HG03469 (cell line): ENCODE data around the gene PCDHGB7.
A peak's percentile ranks its signal among the peaks of the same experiment; 100 is the strongest.
"Not testable (repeated sequence)": the region's sequence is repeated elsewhere in the genome, so short reads cannot be mapped to it uniquely, and the experiment has no call there.

ENCODE experiments used
- ATAC-seq: cut with Tn5 transposase; IDR thresholded peaks from one replicate; pipeline ENCODE4 v1.9.1; 2021; ENCODE audit warnings: mild to moderate bottlenecking, moderate library complexity, moderate number of reproducible peaks; ENCODE audit not compliant: unreplicated experiment

The PCDHGB7 gene

GRCh38 chr5:141394401-141395187 is 22.9 kb upstream of the PCDHGB7 start:
- not testable (repeated sequence) for ATAC-seq

- not testable (repeated sequence) for ATAC-seq
These were observed 19.5 kb upstream of the PCDHGB7 start, which contains the start of gene PCDHGB5 for GRCh38 chr5:141397756-141398551. Gene PCDHGB5 (plus strand): TSS chr5:141397947. CDS start chr5:141398128, 181 bp downstream.

GRCh38 chr5:141398608-141399007 is 18.9 kb upstream of the PCDHGB7 start:
- no peak for ATAC-seq

DNA sequence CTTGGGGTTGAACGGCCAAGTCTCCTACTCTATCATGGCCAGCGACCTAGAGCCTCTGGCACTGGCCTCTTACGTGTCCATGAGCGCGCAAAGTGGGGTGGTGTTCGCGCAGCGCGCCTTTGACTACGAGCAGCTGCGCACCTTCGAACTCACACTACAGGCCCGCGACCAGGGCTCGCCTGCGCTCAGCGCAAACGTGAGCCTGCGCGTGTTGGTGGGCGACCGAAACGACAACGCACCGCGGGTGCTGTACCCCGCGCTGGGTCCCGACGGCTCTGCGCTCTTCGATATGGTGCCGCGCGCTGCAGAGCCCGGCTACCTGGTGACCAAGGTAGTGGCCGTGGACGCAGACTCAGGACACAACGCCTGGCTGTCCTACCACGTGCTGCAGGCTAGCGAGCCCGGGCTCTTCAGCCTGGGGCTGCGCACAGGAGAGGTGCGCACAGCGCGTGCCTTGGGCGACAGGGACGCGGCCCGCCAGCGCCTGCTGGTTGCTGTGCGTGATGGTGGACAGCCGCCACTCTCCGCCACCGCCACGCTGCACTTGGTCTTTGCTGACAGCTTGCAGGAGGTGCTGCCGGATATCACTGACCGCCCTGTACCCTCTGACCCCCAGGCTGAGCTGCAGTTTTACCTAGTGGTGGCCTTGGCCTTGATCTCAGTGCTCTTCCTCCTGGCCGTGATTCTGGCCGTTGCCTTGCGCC is 17.8 kb upstream of the PCDHGB7 start:
- no peak for ATAC-seq

- no peak for ATAC-seq
These were observed 14.8 kb upstream of the PCDHGB7 start, which contains the start of gene PCDHGA9 for GRCh38 chr5:141402553-141403243. Gene PCDHGA9 (plus strand): TSS chr5:141402778. CDS start chr5:141402953, 175 bp downstream.

GRCh38 chr5:141403387-141403786 is 14.1 kb upstream of the PCDHGB7 start:
- no peak for ATAC-seq

DNA sequence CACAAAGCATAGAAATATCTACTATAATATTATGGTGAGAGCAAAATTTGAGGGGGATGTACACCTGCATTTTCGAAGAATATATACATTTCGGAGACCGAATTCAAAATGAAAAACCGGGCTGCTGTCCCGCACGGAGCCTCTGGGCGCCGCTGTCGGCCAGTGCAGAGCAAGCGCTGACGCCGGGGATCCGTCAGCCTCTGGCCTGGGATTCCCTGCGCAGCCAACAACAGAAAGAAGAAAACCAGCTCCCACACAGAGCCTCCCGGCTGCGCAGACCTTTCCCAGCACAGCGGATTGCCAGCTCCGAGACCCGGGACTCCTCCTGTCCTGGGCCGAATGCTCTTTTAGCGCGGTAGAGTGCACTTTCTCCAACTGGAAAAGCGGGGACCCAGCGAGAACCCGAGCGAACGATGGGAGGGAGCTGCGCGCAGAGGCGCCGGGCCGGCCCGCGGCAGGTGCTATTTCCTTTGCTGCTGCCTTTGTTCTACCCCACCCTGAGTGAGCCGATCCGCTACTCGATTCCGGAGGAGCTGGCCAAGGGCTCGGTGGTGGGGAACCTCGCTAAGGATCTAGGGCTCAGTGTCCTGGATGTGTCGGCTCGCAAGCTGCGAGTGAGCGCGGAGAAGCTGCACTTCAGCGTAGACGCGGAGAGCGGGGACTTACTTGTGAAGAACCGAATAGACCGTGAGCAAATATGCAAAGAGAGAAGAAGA is 9.5 kb upstream of the PCDHGB7 start, which contains the start of gene PCDHGB6:
Gene PCDHGB6 (plus strand): TSS at position 232 of the 716 bp plus-strand sequence. CDS start 182 bp downstream, at position 414.
- ATAC-seq = not testable (repeated sequence)

GRCh38 chr5:141409598-141410306 is 7.7 kb upstream of the PCDHGB7 start:
- no peak for ATAC-seq

GRCh38 chr5:141411575-141411974 is 5.9 kb upstream of the PCDHGB7 start:
- ATAC-seq = no peak

DNA sequence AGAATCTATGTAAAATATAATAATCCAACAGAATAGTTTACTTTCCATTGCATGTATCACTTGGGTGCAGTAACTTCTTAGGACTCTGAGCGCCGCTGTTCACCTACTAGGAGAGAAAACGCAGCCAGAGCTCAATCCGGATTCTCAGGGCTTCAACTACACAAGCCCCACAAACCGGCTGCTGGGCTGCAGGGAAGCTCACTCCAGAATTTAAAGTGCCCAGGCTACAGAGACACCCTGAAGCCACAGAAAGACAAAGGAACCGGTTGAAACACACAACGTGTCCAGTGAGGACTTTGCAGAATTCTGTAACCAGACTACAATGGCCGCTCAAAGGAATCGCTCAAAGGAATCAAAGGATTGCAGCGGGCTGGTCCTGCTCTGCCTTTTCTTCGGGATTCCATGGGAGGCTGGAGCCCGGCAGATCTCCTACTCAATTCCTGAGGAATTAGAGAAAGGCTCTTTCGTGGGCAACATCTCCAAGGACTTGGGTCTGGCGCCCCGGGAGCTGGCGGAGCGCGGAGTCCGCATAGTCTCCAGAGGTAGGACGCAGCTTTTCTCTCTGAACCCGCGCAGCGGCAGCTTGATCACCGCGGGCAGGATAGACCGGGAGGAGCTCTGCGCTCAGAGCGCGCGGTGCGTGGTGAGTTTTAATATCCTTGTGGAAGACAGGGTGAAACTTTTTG is 4.5 kb upstream of the PCDHGB7 start, which contains the start of gene PCDHGA10:
Gene PCDHGA10 (plus strand): TSS at position 134 of the 686 bp plus-strand sequence. CDS start 189 bp downstream, at position 323.
- peak; percentile 54 for ATAC-seq

- ATAC-seq = no peak
These were observed 3.9 kb upstream of the PCDHGB7 start for GRCh38 chr5:141413540-141414069.

DNA sequence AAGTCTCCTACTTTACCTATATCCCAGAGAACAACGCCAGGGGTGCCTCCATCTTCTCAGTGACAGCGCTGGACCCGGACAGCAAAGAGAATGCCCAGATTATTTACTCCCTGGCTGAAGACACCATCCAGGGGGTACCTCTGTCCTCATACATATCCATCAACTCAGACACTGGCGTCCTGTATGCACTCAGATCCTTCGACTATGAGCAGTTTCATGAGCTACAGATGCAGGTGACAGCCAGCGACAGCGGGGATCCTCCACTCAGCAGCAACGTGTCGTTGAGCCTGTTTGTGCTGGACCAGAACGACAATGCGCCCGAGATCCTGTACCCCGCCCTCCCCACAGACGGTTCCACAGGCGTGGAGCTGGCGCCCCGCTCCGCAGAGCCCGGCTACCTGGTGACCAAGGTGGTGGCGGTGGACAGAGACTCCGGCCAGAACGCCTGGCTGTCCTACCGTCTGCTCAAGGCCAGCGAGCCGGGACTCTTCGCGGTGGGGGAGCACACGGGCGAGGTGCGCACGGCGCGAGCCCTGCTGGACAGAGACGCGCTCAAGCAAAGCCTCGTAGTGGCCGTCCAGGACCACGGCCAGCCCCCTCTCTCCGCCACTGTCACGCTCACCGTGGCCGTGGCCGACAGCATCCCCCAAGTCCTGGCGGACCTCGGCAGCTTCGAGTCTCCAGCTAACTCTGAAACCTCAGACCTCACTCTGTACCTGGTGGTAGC is 2.8 kb upstream of the PCDHGB7 start:
- not testable (repeated sequence) for ATAC-seq

DNA sequence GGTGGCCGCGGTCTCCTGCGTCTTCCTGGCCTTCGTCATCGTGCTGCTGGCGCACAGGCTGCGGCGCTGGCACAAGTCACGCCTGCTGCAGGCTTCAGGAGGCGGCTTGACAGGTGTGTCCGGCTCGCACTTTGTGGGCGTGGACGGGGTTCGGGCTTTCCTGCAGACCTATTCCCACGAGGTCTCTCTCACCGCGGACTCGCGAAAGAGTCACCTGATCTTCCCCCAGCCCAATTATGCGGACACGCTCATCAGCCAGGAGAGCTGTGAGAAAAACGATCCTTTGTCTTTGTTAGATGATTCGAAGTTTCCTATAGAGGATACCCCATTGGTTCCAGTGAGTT is 2.2 kb upstream of the PCDHGB7 start:
- not testable (repeated sequence) for ATAC-seq

- ATAC-seq = no peak
These were observed 1.8 kb downstream of the PCDHGB7 start for GRCh38 chr5:141419074-141419880.

GRCh38 chr5:141420855-141421488 is 3.5 kb downstream of the PCDHGB7 start, which contains the start of gene PCDHGA11:
Gene PCDHGA11 (plus strand): TSS chr5:141421051. CDS start chr5:141421228, 177 bp downstream.
- no peak for ATAC-seq

GRCh38 chr5:141421489-141421855 is 4.0 kb downstream of the PCDHGB7 start:
- ATAC-seq = no peak
